ENCODE measurements around the gene HK2.

DNA sequence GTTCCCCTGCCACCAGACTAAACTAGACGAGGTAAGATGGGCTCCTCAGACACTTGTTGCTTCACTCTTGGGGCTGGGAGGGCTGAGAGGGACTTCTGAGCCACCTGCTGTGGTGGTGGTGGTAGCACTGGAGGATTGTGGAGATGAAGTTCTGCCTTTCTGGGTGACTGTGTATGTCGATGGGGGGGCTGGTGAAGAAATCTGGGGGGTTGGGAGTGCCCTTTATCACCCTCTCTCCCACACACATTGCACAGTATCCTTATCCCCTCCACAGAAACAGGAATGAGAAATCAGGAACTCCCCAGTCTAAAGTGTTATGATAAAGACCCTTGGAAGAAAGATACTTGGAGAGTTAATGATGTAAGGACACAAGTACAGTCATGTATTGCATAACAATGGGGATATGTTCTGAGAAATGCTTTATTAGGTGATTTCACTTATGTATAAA is 38.5 kb downstream of the HK2 start:
- TF ChIP-seq, protein P1, sequence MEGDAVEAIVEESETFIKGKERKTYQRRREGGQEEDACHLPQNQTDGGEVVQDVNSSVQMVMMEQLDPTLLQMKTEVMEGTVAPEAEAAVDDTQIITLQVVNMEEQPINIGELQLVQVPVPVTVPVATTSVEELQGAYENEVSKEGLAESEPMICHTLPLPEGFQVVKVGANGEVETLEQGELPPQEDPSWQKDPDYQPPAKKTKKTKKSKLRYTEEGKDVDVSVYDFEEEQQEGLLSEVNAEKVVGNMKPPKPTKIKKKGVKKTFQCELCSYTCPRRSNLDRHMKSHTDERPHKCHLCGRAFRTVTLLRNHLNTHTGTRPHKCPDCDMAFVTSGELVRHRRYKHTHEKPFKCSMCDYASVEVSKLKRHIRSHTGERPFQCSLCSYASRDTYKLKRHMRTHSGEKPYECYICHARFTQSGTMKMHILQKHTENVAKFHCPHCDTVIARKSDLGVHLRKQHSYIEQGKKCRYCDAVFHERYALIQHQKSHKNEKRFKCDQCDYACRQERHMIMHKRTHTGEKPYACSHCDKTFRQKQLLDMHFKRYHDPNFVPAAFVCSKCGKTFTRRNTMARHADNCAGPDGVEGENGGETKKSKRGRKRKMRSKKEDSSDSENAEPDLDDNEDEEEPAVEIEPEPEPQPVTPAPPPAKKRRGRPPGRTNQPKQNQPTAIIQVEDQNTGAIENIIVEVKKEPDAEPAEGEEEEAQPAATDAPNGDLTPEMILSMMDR (IDR thresholded peaks at IDR 0.05) = no peak
- TF ChIP-seq POLR2A (IDR thresholded peaks at IDR 0.05) = no peak

Data from uterus (tissue), 2 donors.